KMS-11 (cell line): Measurements from ENCODE around the gene LRRC8D.

Experiments
- H2AFZ ChIP-seq: fragments of 200-600 bp; sonication (generic); 2 replicates; pipeline ENCODE4 v1.6.1; 2016; ENCODE audit warnings: antibody characterized with exemption, mixed run types, low read depth
- H3K27ac ChIP-seq: fragments of 200-600 bp; sonication (generic); 2 replicates; pipeline ENCODE4 v1.6.1; 2016; ENCODE audit warnings: mild to moderate bottlenecking, mixed run types
- H3K27me3 ChIP-seq: fragments of 200-600 bp; sonication (generic); 2 replicates; pipeline ENCODE4 v1.6.1; 2017; ENCODE audit warnings: mild to moderate bottlenecking, low read depth, mixed run types, moderate library complexity; ENCODE audit not compliant: insufficient read depth
- H3K36me3 ChIP-seq: fragments of 200-600 bp; sonication (generic); 2 replicates; pipeline ENCODE4 v1.6.1; 2017; ENCODE audit warnings: mild to moderate bottlenecking, mixed run types; ENCODE audit not compliant: insufficient read depth
- H3K4me1 ChIP-seq: fragments of 200-600 bp; sonication (generic); 2 replicates; pipeline ENCODE4 v1.6.1; 2016; ENCODE audit warnings: mild to moderate bottlenecking, low read depth, mixed run types; ENCODE audit not compliant: poor library complexity, severe bottlenecking
- H3K4me2 ChIP-seq: fragments of 200-600 bp; sonication (generic); 2 replicates; pipeline ENCODE4 v1.7.0; 2016; ENCODE audit warnings: mild to moderate bottlenecking, mixed run types
- H3K4me3 ChIP-seq: fragments of 200-600 bp; sonication (generic); IDR thresholded peaks from 2 replicates; pipeline ENCODE4 v1.6.1; 2017; ENCODE audit warnings: low read depth, low read length, mixed read lengths; ENCODE audit not compliant: insufficient read depth
- H3K79me2 ChIP-seq: fragments of 200-600 bp; sonication (generic); 2 replicates; pipeline ENCODE4 v1.6.1; 2016; ENCODE audit warnings: low read depth, mixed run types; ENCODE audit not compliant: insufficient read depth
- H3K9ac ChIP-seq: fragments of 200-600 bp; sonication (generic); 2 replicates; pipeline ENCODE4 v1.6.1; 2016; ENCODE audit warnings: mild to moderate bottlenecking, mixed run types
- H4K20me1 ChIP-seq: fragments of 200-600 bp; sonication (generic); 2 replicates; pipeline ENCODE4 v1.6.1; 2016; ENCODE audit warnings: mild to moderate bottlenecking, mixed run types; ENCODE audit not compliant: insufficient read depth
- TF ChIP-seq, protein P1 (sequence below): fragments of 200-600 bp; sonication (generic); conservative IDR thresholded peaks from 2 replicates; pipeline ENCODE4 v1.6.1; 2017; ENCODE audit warnings: low read depth, mild to moderate bottlenecking, antibody characterized with exemption, low read length, moderate library complexity, mixed read lengths

The LRRC8D gene

DNA sequence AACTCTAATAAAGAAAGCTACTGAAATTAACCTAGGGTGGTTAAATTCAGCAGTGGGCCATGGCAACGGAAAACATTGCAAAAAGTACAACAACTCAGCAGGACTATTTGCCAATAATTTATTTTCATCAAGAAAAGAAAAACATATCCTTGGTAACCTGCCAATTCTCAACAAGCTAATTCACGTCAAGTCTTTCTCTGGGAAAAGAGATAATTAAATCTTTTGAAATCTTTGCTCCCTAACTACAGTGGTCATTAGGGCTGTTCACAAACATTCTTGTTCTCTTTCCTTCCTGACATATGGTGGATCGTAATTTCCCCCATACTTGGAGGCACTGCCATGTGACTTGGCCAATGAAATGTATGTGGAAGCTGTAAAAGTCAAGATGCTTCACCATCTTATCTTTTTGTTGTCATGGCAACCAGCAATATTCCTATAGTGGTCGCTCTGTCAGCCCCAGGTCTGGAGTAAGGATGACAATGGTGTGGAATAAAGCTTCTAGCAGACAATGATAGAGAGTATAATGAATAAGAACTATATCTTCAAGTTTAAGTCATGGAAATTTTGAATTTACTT, 144.4 kb downstream of the LRRC8D start:
- Histone ChIP-seq H3K36me3 (no peaks in the 10 kb centered on the region), H4K20me1 (no peaks in the 10 kb centered on the region), H2AFZ (no peak overlapping the region), H3K4me3 (no peak overlapping the region), H3K4me2 (no peak overlapping the region), H3K4me1 (no peaks in the 10 kb centered on the region), H3K9ac (no peak overlapping the region), H3K27ac (no peak overlapping the region), H3K79me2 (no peaks in the 10 kb centered on the region), H3K27me3 (no peaks in the 10 kb centered on the region)
- TF ChIP-seq, protein P1, sequence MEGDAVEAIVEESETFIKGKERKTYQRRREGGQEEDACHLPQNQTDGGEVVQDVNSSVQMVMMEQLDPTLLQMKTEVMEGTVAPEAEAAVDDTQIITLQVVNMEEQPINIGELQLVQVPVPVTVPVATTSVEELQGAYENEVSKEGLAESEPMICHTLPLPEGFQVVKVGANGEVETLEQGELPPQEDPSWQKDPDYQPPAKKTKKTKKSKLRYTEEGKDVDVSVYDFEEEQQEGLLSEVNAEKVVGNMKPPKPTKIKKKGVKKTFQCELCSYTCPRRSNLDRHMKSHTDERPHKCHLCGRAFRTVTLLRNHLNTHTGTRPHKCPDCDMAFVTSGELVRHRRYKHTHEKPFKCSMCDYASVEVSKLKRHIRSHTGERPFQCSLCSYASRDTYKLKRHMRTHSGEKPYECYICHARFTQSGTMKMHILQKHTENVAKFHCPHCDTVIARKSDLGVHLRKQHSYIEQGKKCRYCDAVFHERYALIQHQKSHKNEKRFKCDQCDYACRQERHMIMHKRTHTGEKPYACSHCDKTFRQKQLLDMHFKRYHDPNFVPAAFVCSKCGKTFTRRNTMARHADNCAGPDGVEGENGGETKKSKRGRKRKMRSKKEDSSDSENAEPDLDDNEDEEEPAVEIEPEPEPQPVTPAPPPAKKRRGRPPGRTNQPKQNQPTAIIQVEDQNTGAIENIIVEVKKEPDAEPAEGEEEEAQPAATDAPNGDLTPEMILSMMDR: no peak

DNA sequence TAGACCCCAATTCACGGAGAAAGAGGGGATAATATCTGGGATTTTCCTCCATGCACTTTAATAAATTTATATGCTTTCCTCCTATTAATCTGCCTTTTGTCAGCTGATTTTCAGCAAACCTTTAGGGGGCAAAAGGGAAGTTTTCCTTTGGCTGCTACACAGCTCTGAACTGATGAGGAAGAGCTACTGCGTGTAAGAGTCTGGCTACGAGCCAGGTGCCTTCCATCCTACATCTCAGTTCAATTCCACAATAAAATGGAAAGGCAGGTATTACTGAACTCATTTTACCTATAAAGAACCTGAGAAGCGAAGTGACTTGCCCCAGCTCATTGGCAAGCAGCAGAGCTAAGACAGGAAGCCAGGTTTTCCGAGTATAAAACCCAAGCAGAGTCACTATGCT, 145.8 kb downstream of the LRRC8D start:
- Histone ChIP-seq H3K9ac (no peak overlapping the region), H3K36me3 (no peaks in the 10 kb centered on the region), H2AFZ (no peak overlapping the region), H3K4me1 (no peaks in the 10 kb centered on the region), H3K79me2 (no peaks in the 10 kb centered on the region), H4K20me1 (no peaks in the 10 kb centered on the region), H3K4me3 (no peak overlapping the region), H3K27me3 (no peaks in the 10 kb centered on the region), H3K4me2 (no peak overlapping the region), H3K27ac (no peak overlapping the region)
- TF ChIP-seq, protein P1: no peak

DNA sequence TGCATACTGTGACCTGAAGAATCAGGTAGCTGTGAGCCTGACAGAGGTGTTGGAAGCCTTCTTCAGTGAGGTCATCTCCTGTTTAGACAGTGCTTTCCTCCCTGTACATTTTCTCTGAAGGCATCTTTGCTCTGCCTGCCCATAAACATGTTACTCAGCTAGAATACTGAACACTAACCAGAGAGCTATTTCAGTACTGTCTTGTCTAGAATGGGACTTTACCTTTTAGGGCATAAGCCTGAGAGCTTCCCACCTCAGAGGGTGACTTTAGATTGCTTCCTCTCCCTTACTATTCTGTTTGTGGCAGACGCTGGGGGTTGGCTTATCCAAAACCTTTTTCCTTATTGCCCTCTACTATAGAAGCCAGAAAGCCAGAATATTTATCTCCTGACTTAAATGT, 150.8 kb downstream of the LRRC8D start:
- no peak overlapping the region for H2AFZ ChIP-seq
- no peaks in the 10 kb centered on the region for H4K20me1 ChIP-seq
- no peaks in the 10 kb centered on the region for H3K79me2 ChIP-seq
- no peak overlapping the region for H3K4me3 ChIP-seq
- no peak overlapping the region for H3K27ac ChIP-seq
- H3K4me2 ChIP-seq: no peak overlapping the region
- no peaks in the 10 kb centered on the region for H3K27me3 ChIP-seq
- TF ChIP-seq, protein P1: no peak
- no peaks in the 10 kb centered on the region for H3K4me1 ChIP-seq
- no peaks in the 10 kb centered on the region for H3K36me3 ChIP-seq
- no peak overlapping the region for H3K9ac ChIP-seq

DNA sequence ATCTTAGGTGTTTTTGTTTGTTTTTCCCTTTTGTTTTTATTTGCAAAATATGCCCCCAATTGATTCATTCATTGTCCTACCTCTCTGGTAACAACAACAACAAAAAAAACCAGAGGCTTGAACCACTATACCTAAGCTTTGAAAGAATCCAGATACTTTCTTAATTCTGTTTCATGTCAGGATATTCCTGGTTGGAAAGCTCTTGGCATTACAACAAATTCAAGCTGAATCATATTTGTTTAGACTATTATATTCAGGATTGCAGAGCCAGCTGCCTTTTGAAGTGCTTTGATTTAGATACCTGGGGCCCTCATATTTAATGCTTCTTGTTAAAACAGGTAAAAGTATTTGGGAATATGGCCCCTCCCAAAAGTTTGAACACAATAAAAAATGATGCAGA, 151.2 kb downstream of the LRRC8D start:
- Histone ChIP-seq H4K20me1 (no peaks in the 10 kb centered on the region), H3K79me2 (no peaks in the 10 kb centered on the region), H3K27ac (no peak overlapping the region), H3K9ac (no peak overlapping the region), H3K4me3 (no peak overlapping the region), H3K27me3 (no peaks in the 10 kb centered on the region), H3K36me3 (no peaks in the 10 kb centered on the region), H3K4me2 (no peak overlapping the region), H2AFZ (no peak overlapping the region), H3K4me1 (no peaks in the 10 kb centered on the region)
- TF ChIP-seq, protein P1: no peak
